ENCODE results near the gene RND1.
"Not testable (repeated sequence)": the region's sequence is repeated elsewhere in the genome, so short reads cannot be mapped to it uniquely, and the experiment has no call there.

RND1 gene

GRCh38 chr12:48866052-48866711, 512 bp upstream of the RND1 start:
- DNase-seq, result no peak

- no peak for DNase-seq
These were observed 2.4 kb downstream of the RND1 start for GRCh38 chr12:48863291-48863690.

GRCh38 chr12:48862760-48863159, 2.9 kb downstream of the RND1 start:
- DNase-seq, result no peak

- DNase-seq, result no peak
These were observed 4.6 kb downstream of the RND1 start for GRCh38 chr12:48861111-48861510.

- not testable (repeated sequence) for DNase-seq
These were observed 5.4 kb downstream of the RND1 start for GRCh38 chr12:48860236-48860635.

- DNase-seq, result no peak
These were observed 6.1 kb downstream of the RND1 start for GRCh38 chr12:48859607-48860006.

- no peak for DNase-seq
These were observed 7.6 kb downstream of the RND1 start for GRCh38 chr12:48858043-48858442.

GRCh38 chr12:48857278-48857994, 8.2 kb downstream of the RND1 start:
- DNase-seq, result no peak

GRCh38 chr12:48856379-48856778, 9.3 kb downstream of the RND1 start:
- DNase-seq, result no peak

- not testable (repeated sequence) for DNase-seq
These were observed 10.7 kb downstream of the RND1 start for GRCh38 chr12:48854932-48855331.

GRCh38 chr12:48854488-48854887, 11.2 kb downstream of the RND1 start:
- DNase-seq, result no peak

- peak; percentile 92 for DNase-seq
These were observed 12.7 kb downstream of the RND1 start for GRCh38 chr12:48852734-48853688.

GRCh38 chr12:48851883-48852733, 13.6 kb downstream of the RND1 start, which contains the start of gene DDX23:
Gene DDX23, minus strand, starts transcription at chr12:48852163. Its CDS starts 6,381 bp downstream, at chr12:48845782.
- peak; percentile 93 for DNase-seq

- not testable (repeated sequence) for DNase-seq
These were observed 23.6 kb downstream of the RND1 start for GRCh38 chr12:48842021-48842420.

GRCh38 chr12:48838048-48838447, 27.6 kb downstream of the RND1 start:
- DNase-seq, result no peak

- no peak for DNase-seq
These were observed 33.2 kb downstream of the RND1 start for GRCh38 chr12:48832321-48833060.

GRCh38 chr12:48831257-48831656, 34.4 kb downstream of the RND1 start:
- no peak for DNase-seq

- no peak for DNase-seq
These were observed 36.7 kb downstream of the RND1 start for GRCh38 chr12:48828841-48829575.

- DNase-seq, result no peak
These were observed 37.4 kb downstream of the RND1 start for GRCh38 chr12:48828293-48828692.

GRCh38 chr12:48827513-48828096, 38.1 kb downstream of the RND1 start:
- no peak for DNase-seq

All from activated CD8-positive, alpha-beta memory T cell treated with anti-CD3 and anti-CD28 coated beads for 24 hours (primary cell).